Activated CD8-positive, alpha-beta memory T cell treated with anti-CD3 and anti-CD28 coated beads, Interleukin-2, amount 10 ng/mL, durations not matched to agents 7 days and 5 days (primary cell): ENCODE data around the gene PC. TPM values are rescaled to one million over a fixed set of nuclear protein-coding genes. Genes with fewer than 3 reads are reported as not detected.

Experiments used
- ATAC-seq: fragments of 150-1000 bp; cut with Tn5 transposase; one replicate; pipeline ENCODE4 v1.10.0; 2021; ENCODE audit warnings: moderate library complexity
- CTCF ChIA-PET: fragments of 350-600 bp; sonication (Branson Sonifier 250); formaldehyde crosslinking; loops from one replicate; lab custom pipeline; 2021; ENCODE audit warnings: antibody characterized with exemption; lab: Charles Lee
- DNase-seq: peaks from one replicate; pipeline ENCODE4 v3.0.0-alpha.2; 2020
- H3K27ac Mint-ChIP-seq: one replicate; pipeline ENCODE4 v1.8.0; 2021; ENCODE audit warnings: mild to moderate bottlenecking, mixed read lengths
- H3K27me3 Mint-ChIP-seq: one replicate; pipeline ENCODE4 v1.8.0; 2021; ENCODE audit warnings: mixed read lengths
- H3K36me3 Mint-ChIP-seq: one replicate; pipeline ENCODE4 v1.8.0; 2021; ENCODE audit warnings: mild to moderate bottlenecking, mixed read lengths
- H3K4me1 Mint-ChIP-seq: one replicate; pipeline ENCODE4 v1.8.0; 2021; ENCODE audit warnings: mixed read lengths
- H3K4me3 Mint-ChIP-seq: one replicate; pipeline ENCODE4 v1.8.0; 2021; ENCODE audit warnings: mild to moderate bottlenecking, moderate library complexity, mixed read lengths
- H3K9me3 Mint-ChIP-seq: one replicate; pipeline ENCODE4 v1.8.0; 2022; ENCODE audit warnings: low read depth, mixed read lengths
- total RNA-seq, 2 experiments: library from RNA; stranded (reverse); gene quantifications; one replicate each; pipeline ENCODE4 v1.2.3, GENCODE V29; 2021

PC gene
- total RNA-seq, 2 experiments from 2014 or later: 10.1 to 11.3 TPM

- peaks cover 12% of the 10 kb centered on the region for H3K27me3 Mint-ChIP-seq
- H3K36me3 Mint-ChIP-seq: no peaks in the 10 kb centered on the region
- H3K4me1 Mint-ChIP-seq: no peaks in the 10 kb centered on the region
- H3K27ac Mint-ChIP-seq: no peak overlapping the region
- CTCF ChIA-PET: interaction anchor here (1.0 kb wide), 1 partner anchor 49 kb away, joined by 3 read pairs; no protein-coding TSS in a partner anchor
- ATAC-seq: no peak
- H3K4me3 Mint-ChIP-seq: no peak overlapping the region
- H3K9me3 Mint-ChIP-seq: no peaks in the 10 kb centered on the region
- DNase-seq: no peak
These were observed 25.6 kb downstream of the PC start for GRCh38 chr11:66932543-66932942.

- no peaks in the 10 kb centered on the region for H3K9me3 Mint-ChIP-seq
- H3K27me3 Mint-ChIP-seq: peaks cover 12% of the 10 kb centered on the region
- no peaks in the 10 kb centered on the region for H3K4me1 Mint-ChIP-seq
- H3K36me3 Mint-ChIP-seq: no peaks in the 10 kb centered on the region
- no peak overlapping the region for H3K27ac Mint-ChIP-seq
- H3K4me3 Mint-ChIP-seq: no peak overlapping the region
- DNase-seq (no peak), ATAC-seq (no peak)
- CTCF ChIA-PET: no interaction called here
These were observed 28.4 kb downstream of the PC start for GRCh38 chr11:66929753-66930152.

GRCh38 chr11:66924272-66924671 lies 33.9 kb downstream of the PC start:
- no peaks in the 10 kb centered on the region for H3K4me1 Mint-ChIP-seq
- DNase-seq (no peak), ATAC-seq (no peak)
- no peaks in the 10 kb centered on the region for H3K36me3 Mint-ChIP-seq
- CTCF ChIA-PET: no interaction called here
- H3K27me3 Mint-ChIP-seq: peaks cover 3% of the 10 kb centered on the region
- H3K9me3 Mint-ChIP-seq: no peaks in the 10 kb centered on the region
- H3K27ac Mint-ChIP-seq: no peak overlapping the region
- H3K4me3 Mint-ChIP-seq: no peak overlapping the region

- ATAC-seq (no peak), DNase-seq (no peak)
- CTCF ChIA-PET: interaction anchor here (0.7 kb wide), 1 partner anchor 25 kb away, joined by 3 read pairs; no protein-coding TSS in a partner anchor
- H3K4me1 Mint-ChIP-seq: no peaks in the 10 kb centered on the region
- peaks cover 7% of the 10 kb centered on the region for H3K27me3 Mint-ChIP-seq
- no peaks in the 10 kb centered on the region for H3K9me3 Mint-ChIP-seq
- no peak overlapping the region for H3K27ac Mint-ChIP-seq
- no peak overlapping the region for H3K4me3 Mint-ChIP-seq
- no peaks in the 10 kb centered on the region for H3K36me3 Mint-ChIP-seq
These were observed 35.6 kb downstream of the PC start for GRCh38 chr11:66922551-66922950.

- H3K27ac Mint-ChIP-seq: no peak overlapping the region
- peaks cover 7% of the 10 kb centered on the region for H3K27me3 Mint-ChIP-seq
- CTCF ChIA-PET: no interaction called here
- DNase-seq (no peak), ATAC-seq (no peak)
- H3K36me3 Mint-ChIP-seq: no peaks in the 10 kb centered on the region
- H3K4me3 Mint-ChIP-seq: no peak overlapping the region
- H3K4me1 Mint-ChIP-seq: no peaks in the 10 kb centered on the region
- no peaks in the 10 kb centered on the region for H3K9me3 Mint-ChIP-seq
These were observed 37.0 kb downstream of the PC start for GRCh38 chr11:66920978-66921784.

GRCh38 chr11:66919923-66920322 lies 38.3 kb downstream of the PC start:
- peaks cover 7% of the 10 kb centered on the region for H3K27me3 Mint-ChIP-seq
- no peaks in the 10 kb centered on the region for H3K36me3 Mint-ChIP-seq
- no peaks in the 10 kb centered on the region for H3K9me3 Mint-ChIP-seq
- CTCF ChIA-PET: no interaction called here
- no peak overlapping the region for H3K27ac Mint-ChIP-seq
- H3K4me3 Mint-ChIP-seq: no peak overlapping the region
- no peak for DNase-seq
- H3K4me1 Mint-ChIP-seq: no peaks in the 10 kb centered on the region
- no peak for ATAC-seq

GRCh38 chr11:66918741-66919140 lies 39.4 kb downstream of the PC start:
- CTCF ChIA-PET: no interaction called here

GRCh38 chr11:66915866-66916265 lies 42.3 kb downstream of the PC start:
- H3K9me3 Mint-ChIP-seq: no peaks in the 10 kb centered on the region
- H3K4me1 Mint-ChIP-seq: no peaks in the 10 kb centered on the region
- CTCF ChIA-PET: interaction anchor here (1.0 kb wide), 1 partner anchor 21 kb away, joined by 3 read pairs; no protein-coding TSS in a partner anchor
- peaks cover 4% of the 10 kb centered on the region for H3K27me3 Mint-ChIP-seq
- H3K4me3 Mint-ChIP-seq: no peak overlapping the region
- H3K36me3 Mint-ChIP-seq: no peaks in the 10 kb centered on the region
- no peak for ATAC-seq
- no peak for DNase-seq
- no peak overlapping the region for H3K27ac Mint-ChIP-seq

More at GRCh38 chr11:66918741-66919140, 39.4 kb downstream of the PC start:
- Mint-ChIP-seq H3K9me3 (no peaks in the 10 kb centered on the region), H3K4me3 (no peak overlapping the region), H3K27me3 (peaks cover 7% of the 10 kb centered on the region), H3K4me1 (no peaks in the 10 kb centered on the region), H3K27ac (no peak overlapping the region), H3K36me3 (no peaks in the 10 kb centered on the region)
- DNase-seq: no peak
- no peak for ATAC-seq

- Mint-ChIP-seq H3K4me3 (no peak overlapping the region), H3K9me3 (no peaks in the 10 kb centered on the region), H3K4me1 (no peaks in the 10 kb centered on the region), H3K36me3 (no peaks in the 10 kb centered on the region), H3K27me3 (peaks cover 4% of the 10 kb centered on the region), H3K27ac (no peak overlapping the region)
- no peak for ATAC-seq
- CTCF ChIA-PET: interaction anchor here (1.0 kb wide), 1 partner anchor 22 kb away, joined by 3 read pairs; no protein-coding TSS in a partner anchor
- DNase-seq: no peak
These were observed 42.9 kb downstream of the PC start for GRCh38 chr11:66915046-66915832.

GRCh38 chr11:66914505-66914904 lies 43.7 kb downstream of the PC start:
- CTCF ChIA-PET: no interaction called here
- no peaks in the 10 kb centered on the region for H3K9me3 Mint-ChIP-seq
- no peak overlapping the region for H3K4me3 Mint-ChIP-seq

GRCh38 chr11:66912911-66913310 lies 45.3 kb downstream of the PC start:
- no peak overlapping the region for H3K27ac Mint-ChIP-seq
- ATAC-seq (no peak), DNase-seq (no peak)
- no peaks in the 10 kb centered on the region for H3K36me3 Mint-ChIP-seq
- no peak overlapping the region for H3K4me3 Mint-ChIP-seq
- no peaks in the 10 kb centered on the region for H3K4me1 Mint-ChIP-seq
- CTCF ChIA-PET: no interaction called here
- H3K9me3 Mint-ChIP-seq: no peaks in the 10 kb centered on the region
- H3K27me3 Mint-ChIP-seq: peaks cover 4% of the 10 kb centered on the region

More at GRCh38 chr11:66914505-66914904, 43.7 kb downstream of the PC start:
- no peaks in the 10 kb centered on the region for H3K36me3 Mint-ChIP-seq
- DNase-seq (no peak), ATAC-seq (no peak)
- H3K27ac Mint-ChIP-seq: no peak overlapping the region
- peaks cover 4% of the 10 kb centered on the region for H3K27me3 Mint-ChIP-seq
- H3K4me1 Mint-ChIP-seq: no peaks in the 10 kb centered on the region

- no peak overlapping the region for H3K4me3 Mint-ChIP-seq
- ATAC-seq (no peak), DNase-seq (no peak)
- H3K27me3 Mint-ChIP-seq: no peaks in the 10 kb centered on the region
- no peaks in the 10 kb centered on the region for H3K36me3 Mint-ChIP-seq
- no peaks in the 10 kb centered on the region for H3K4me1 Mint-ChIP-seq
- no peaks in the 10 kb centered on the region for H3K9me3 Mint-ChIP-seq
- CTCF ChIA-PET: no interaction called here
- no peak overlapping the region for H3K27ac Mint-ChIP-seq
These were observed 45.8 kb downstream of the PC start for GRCh38 chr11:66912361-66912760.

- H3K4me3 Mint-ChIP-seq: no peak overlapping the region
- H3K36me3 Mint-ChIP-seq: no peaks in the 10 kb centered on the region
- no peaks in the 10 kb centered on the region for H3K9me3 Mint-ChIP-seq
- DNase-seq (no peak), ATAC-seq (no peak)
- no peaks in the 10 kb centered on the region for H3K4me1 Mint-ChIP-seq
- CTCF ChIA-PET: interaction anchor here (0.8 kb wide), 1 partner anchor 13 kb away, joined by 3 read pairs; no protein-coding TSS in a partner anchor
- no peak overlapping the region for H3K27ac Mint-ChIP-seq
- H3K27me3 Mint-ChIP-seq: no peaks in the 10 kb centered on the region
These were observed 47.5 kb downstream of the PC start for GRCh38 chr11:66910669-66911068.
